Panc1 (cell line): ENCODE data around the gene RBM10. TPM values are rescaled to one million over a fixed set of nuclear protein-coding genes. Genes with fewer than 3 reads are reported as not detected.

Experiments
- ATAC-seq: fragments of 200-7000 bp; cut with Tn5 transposase; 2 replicates; pipeline ENCODE4 v1.9.1; 2020; ENCODE audit warnings: mild to moderate bottlenecking, moderate library complexity
- BruUV-seq: library from RNA; stranded (reverse); fragments of 400-500 nt; replicated peaks from 2 replicates; lab custom pipeline; 2021; lab: Mats Ljungman, UMichigan
- CTCF ChIA-PET: fragments of 300-600 bp; sonication (Branson Sonifier 250); formaldehyde crosslinking; loops from one replicate; lab custom pipeline; 2022; ENCODE audit warnings: antibody characterized with exemption; lab: Charles Lee
- POLR2A ChIA-PET: fragments of 300-600 bp; sonication (Branson Sonifier 250); formaldehyde crosslinking; loops from one replicate; lab custom pipeline; 2022; ENCODE audit warnings: antibody characterized with exemption; lab: Charles Lee
- DNase-seq: peaks from one replicate; pipeline ENCODE4 v3.0.0-alpha.2; 2010; ENCODE audit warnings: low read depth, low spot score
- H3K27ac ChIP-seq: 2 replicates; pipeline ENCODE4 v1.5.1; 2011; ENCODE audit warnings: mild to moderate bottlenecking, low read length, inconsistent platforms
- H3K27me3 ChIP-seq: fragments of 200-500 bp; sonication (Bioruptor generic); 2 replicates; pipeline ENCODE4 v1.6.0; 2014; ENCODE audit warnings: low read length, inconsistent platforms; ENCODE audit not compliant: control insufficient read depth, insufficient read depth
- H3K36me3 ChIP-seq: fragments of 200-500 bp; sonication (Bioruptor generic); 2 replicates; pipeline ENCODE4 v1.5.1; 2014; ENCODE audit warnings: inconsistent platforms, mild to moderate bottlenecking, low read length, moderate library complexity; ENCODE audit not compliant: control insufficient read depth, insufficient read depth
- H3K4me1 ChIP-seq: 2 replicates; pipeline ENCODE4 v1.5.1; 2011; ENCODE audit warnings: inconsistent platforms, mild to moderate bottlenecking, low read length, moderate library complexity; ENCODE audit not compliant: control insufficient read depth, insufficient read depth
- H3K4me3 ChIP-seq, 2 experiments: 2 replicates each; pipeline ENCODE4 v1.5.1; 2011 to 2012; ENCODE audit warnings: low read depth in 2 of 2, low read length in 2 of 2, mild to moderate bottlenecking in 2 of 2, inconsistent platforms in 1 of 2, moderate library complexity in 1 of 2
- H3K9me3 ChIP-seq: fragments of 200-500 bp; sonication (Bioruptor generic); 2 replicates; pipeline ENCODE4 v1.5.1; 2014; ENCODE audit warnings: low read depth, mild to moderate bottlenecking, inconsistent platforms, low read length, moderate library complexity; ENCODE audit not compliant: control insufficient read depth, insufficient read depth
- CTCF ChIP-seq: fragments of 450-650 bp; IDR thresholded peaks from 2 replicates; pipeline ENCODE4 v1.5.1; 2017; ENCODE audit warnings: mild to moderate bottlenecking
- POLR2AphosphoS5 ChIP-seq: IDR thresholded peaks from 2 replicates; pipeline ENCODE4 v1.6.1; 2012; ENCODE audit warnings: mild to moderate bottlenecking, low read depth, low read length, moderate library complexity
- REST ChIP-seq, 2 experiments: IDR thresholded peaks; 2 replicates each; pipeline ENCODE4 v1.6.1; 2011 to 2012; ENCODE audit warnings: low read depth in 2 of 2, control low read depth in 1 of 2, low read length in 1 of 2, mild to moderate bottlenecking in 1 of 2, moderate library complexity in 1 of 2; ENCODE audit not compliant: insufficient read depth in 1 of 2
- SIN3A ChIP-seq: IDR thresholded peaks from 2 replicates; pipeline ENCODE4 v1.6.1; 2012; ENCODE audit warnings: low read depth, mild to moderate bottlenecking, low read length, moderate library complexity, borderline replicate concordance; ENCODE audit not compliant: insufficient read depth
- TCF7L2 ChIP-seq: IDR thresholded peaks from 2 replicates; pipeline ENCODE4 v1.6.1; 2011; ENCODE audit warnings: mild to moderate bottlenecking, low read depth, low read length, inconsistent platforms
- in situ Hi-C: cut with HindIII; loops from 2 replicates; pipeline ENCODE4 v1.10.0; 2016; ENCODE audit warnings: low sequenced_read_pairs, low pct_unique_long_range_greater_than_20kb
- intact Hi-C: fragments of 100-400 bp; cut with micrococcal nuclease; formaldehyde crosslinking; loops from one replicate; pipeline ENCODE4 v1.10.0; 2022; ENCODE audit not compliant: unreplicated experiment
- total RNA-seq: library from RNA; stranded (reverse); gene quantifications from one replicate; pipeline ENCODE4 v1.2.1, GENCODE V29; 2021; ENCODE audit not compliant: unreplicated experiment

The RBM10 gene
- total RNA-seq, 1 experiment from 2014 or later: 47.1 TPM

DNA sequence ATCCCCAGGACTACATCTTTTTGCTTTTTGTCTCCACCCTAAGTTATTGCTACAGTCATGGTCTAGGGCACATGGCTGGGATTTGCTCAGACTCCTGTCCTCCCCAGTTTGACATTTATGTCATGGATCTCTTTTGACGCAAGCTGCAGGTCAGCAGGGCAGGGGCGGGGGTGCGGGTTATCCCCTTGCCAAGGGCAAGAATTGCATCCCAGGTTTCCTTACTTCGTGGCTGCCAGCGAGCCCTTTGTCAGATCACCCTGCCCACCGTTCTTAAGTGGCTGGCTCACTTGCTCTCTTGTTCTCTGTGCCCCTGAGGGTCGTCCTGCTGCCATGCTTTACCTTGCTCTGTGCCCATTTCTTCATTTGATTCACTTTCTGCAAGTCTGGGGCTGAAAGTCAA lies 27.5 kb downstream of the RBM10 start:
- H3K36me3 ChIP-seq: peaks cover 5% of the 10 kb centered on the region
- DNase-seq (no peak), ATAC-seq (no peak)
- no peak for TF ChIP-seq POLR2AphosphoS5
- no peak for TF ChIP-seq CTCF
- no peak for TF ChIP-seq TCF7L2
- TF ChIP-seq SIN3A: no peak
- TF ChIP-seq REST (IDR thresholded peaks at IDR 0.05; ENCODE audit: insufficient read depth in 1 of 2, low read depth in 2 of 2, low read length in 1 of 2): no peak
- H3K27me3 ChIP-seq: no peaks in the 10 kb centered on the region
- no peaks in the 10 kb centered on the region for H3K4me1 ChIP-seq
- in situ Hi-C loops: no loop called here
- H3K27ac ChIP-seq: no peak overlapping the region
- H3K9me3 ChIP-seq: no peaks in the 10 kb centered on the region
- BruUV-seq: no TSS peak
- POLR2A ChIA-PET: no interaction called here
- intact Hi-C loops: no loop called here
- CTCF ChIA-PET: no interaction called here
- no peak overlapping the region for H3K4me3 ChIP-seq

GRCh38 chrX:47172971-47173792 lies 28.2 kb downstream of the RBM10 start:
- Histone ChIP-seq H3K36me3 (peaks cover 5% of the 10 kb centered on the region), H3K27ac (no peak overlapping the region), H3K4me3 (no peak overlapping the region), H3K9me3 (no peaks in the 10 kb centered on the region), H3K4me1 (no peaks in the 10 kb centered on the region), H3K27me3 (no peaks in the 10 kb centered on the region)
- CTCF ChIA-PET: no interaction called here
- DNase-seq: no peak
- ATAC-seq: no peak
- intact Hi-C loops (no loop called here), in situ Hi-C loops (no loop called here)
- no TSS peak for BruUV-seq
- no peak for TF ChIP-seq SIN3A
- no peak for TF ChIP-seq TCF7L2
- TF ChIP-seq POLR2AphosphoS5: no peak
- TF ChIP-seq CTCF: no peak
- no peak for TF ChIP-seq REST (IDR thresholded peaks at IDR 0.05; ENCODE audit: insufficient read depth in 1 of 2, low read depth in 2 of 2, low read length in 1 of 2)
- POLR2A ChIA-PET: no interaction called here
